HEK293 (cell line): ENCODE results near the gene PADI2.

Source experiments
- SP3 ChIP-seq: fragments of 450-650 bp; formaldehyde crosslinking; IDR thresholded peaks from 2 replicates; pipeline ENCODE4 v1.5.1; 2016; ENCODE audit warnings: missing biosample characterization, missing genetic modification characterization
- ZBTB48 ChIP-seq: fragments of 450-650 bp; formaldehyde crosslinking; IDR thresholded peaks from 2 replicates; pipeline ENCODE4 v1.5.1; 2016; ENCODE audit warnings: missing biosample characterization, missing genetic modification characterization
- ZNF629 ChIP-seq: fragments of 450-650 bp; formaldehyde crosslinking; IDR thresholded peaks from 2 replicates; pipeline ENCODE4 v1.5.1; 2017; ENCODE audit warnings: missing biosample characterization, missing genetic modification characterization
- ZNF664 ChIP-seq: fragments of 450-650 bp; formaldehyde crosslinking; IDR thresholded peaks from 2 replicates; pipeline ENCODE4 v1.5.1; 2016; ENCODE audit warnings: missing biosample characterization, missing genetic modification characterization
- ZNF701 ChIP-seq: fragments of 450-650 bp; formaldehyde crosslinking; IDR thresholded peaks from 2 replicates; pipeline ENCODE4 v1.5.1; 2016; ENCODE audit warnings: missing biosample characterization, missing genetic modification characterization
- TF ChIP-seq, protein P1 (sequence below): fragments of 450-650 bp; IDR thresholded peaks from 2 replicates; pipeline ENCODE4 v1.5.1; 2018; ENCODE audit warnings: missing biosample characterization, mild to moderate bottlenecking, missing genetic modification characterization
- TF ChIP-seq, protein P2 (sequence below): fragments of 450-650 bp; formaldehyde crosslinking; IDR thresholded peaks from 2 replicates; pipeline ENCODE4 v1.5.1; 2016; ENCODE audit warnings: missing biosample characterization, missing genetic modification characterization
- TF ChIP-seq, protein P3 (sequence below): sonication (generic); formaldehyde crosslinking; IDR thresholded peaks from 2 replicates; pipeline ENCODE4 v1.8.1; 2022; ENCODE audit warnings: mild to moderate bottlenecking, moderate library complexity, missing genetic modification reagents
- TF ChIP-seq, protein P4 (sequence below): fragments of 450-650 bp; formaldehyde crosslinking; conservative IDR thresholded peaks from 2 replicates; pipeline ENCODE4 v1.5.1; 2016; ENCODE audit warnings: low read depth, missing biosample characterization, missing genetic modification characterization
- TF ChIP-seq, protein P5 (sequence below): fragments of 450-650 bp; formaldehyde crosslinking; IDR thresholded peaks from 2 replicates; pipeline ENCODE4 v1.5.1; 2016; ENCODE audit warnings: missing biosample characterization, missing genetic modification characterization

DNA sequence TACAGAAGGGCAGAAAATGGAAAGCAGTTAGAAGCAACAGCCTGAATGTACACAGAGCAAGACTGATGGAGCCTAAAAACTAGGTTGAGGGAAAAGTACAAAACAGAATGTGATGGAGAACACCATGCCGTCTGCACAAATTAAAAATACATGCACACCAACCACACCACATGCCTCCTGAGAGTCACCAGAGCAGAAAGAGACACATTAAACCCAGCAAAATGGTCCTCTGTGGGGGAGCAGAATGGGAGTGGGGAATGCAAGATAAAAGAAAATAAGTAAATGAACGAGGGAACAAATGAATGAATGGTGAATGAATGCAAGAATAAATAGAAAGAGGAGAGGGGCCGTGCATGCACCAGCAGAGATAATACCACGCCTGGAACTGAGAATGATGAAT lies 24.1 kb downstream of the PADI2 start:
- TF ChIP-seq, protein P1, sequence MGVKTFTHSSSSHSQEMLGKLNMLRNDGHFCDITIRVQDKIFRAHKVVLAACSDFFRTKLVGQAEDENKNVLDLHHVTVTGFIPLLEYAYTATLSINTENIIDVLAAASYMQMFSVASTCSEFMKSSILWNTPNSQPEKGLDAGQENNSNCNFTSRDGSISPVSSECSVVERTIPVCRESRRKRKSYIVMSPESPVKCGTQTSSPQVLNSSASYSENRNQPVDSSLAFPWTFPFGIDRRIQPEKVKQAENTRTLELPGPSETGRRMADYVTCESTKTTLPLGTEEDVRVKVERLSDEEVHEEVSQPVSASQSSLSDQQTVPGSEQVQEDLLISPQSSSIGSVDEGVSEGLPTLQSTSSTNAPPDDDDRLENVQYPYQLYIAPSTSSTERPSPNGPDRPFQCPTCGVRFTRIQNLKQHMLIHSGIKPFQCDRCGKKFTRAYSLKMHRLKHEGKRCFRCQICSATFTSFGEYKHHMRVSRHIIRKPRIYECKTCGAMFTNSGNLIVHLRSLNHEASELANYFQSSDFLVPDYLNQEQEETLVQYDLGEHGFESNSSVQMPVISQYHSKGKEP (tag by site-specific recombination), result no peak
- no peak for TF ChIP-seq ZNF629 (tag by site-specific recombination)
- TF ChIP-seq, protein P2, sequence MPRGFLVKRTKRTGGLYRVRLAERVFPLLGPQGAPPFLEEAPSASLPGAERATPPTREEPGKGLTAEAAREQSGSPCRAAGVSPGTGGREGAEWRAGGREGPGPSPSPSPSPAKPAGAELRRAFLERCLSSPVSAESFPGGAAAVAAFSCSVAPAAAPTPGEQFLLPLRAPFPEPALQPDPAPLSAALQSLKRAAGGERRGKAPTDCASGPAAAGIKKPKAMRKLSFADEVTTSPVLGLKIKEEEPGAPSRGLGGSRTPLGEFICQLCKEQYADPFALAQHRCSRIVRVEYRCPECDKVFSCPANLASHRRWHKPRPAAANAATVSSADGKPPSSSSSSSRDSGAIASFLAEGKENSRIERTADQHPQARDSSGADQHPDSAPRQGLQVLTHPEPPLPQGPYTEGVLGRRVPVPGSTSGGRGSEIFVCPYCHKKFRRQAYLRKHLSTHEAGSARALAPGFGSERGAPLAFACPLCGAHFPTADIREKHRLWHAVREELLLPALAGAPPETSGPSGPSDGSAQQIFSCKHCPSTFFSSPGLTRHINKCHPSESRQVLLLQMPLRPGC (tag by site-specific recombination), result no peak
- TF ChIP-seq ZNF701 (tag by site-specific recombination), result no peak
- TF ChIP-seq, protein P3, sequence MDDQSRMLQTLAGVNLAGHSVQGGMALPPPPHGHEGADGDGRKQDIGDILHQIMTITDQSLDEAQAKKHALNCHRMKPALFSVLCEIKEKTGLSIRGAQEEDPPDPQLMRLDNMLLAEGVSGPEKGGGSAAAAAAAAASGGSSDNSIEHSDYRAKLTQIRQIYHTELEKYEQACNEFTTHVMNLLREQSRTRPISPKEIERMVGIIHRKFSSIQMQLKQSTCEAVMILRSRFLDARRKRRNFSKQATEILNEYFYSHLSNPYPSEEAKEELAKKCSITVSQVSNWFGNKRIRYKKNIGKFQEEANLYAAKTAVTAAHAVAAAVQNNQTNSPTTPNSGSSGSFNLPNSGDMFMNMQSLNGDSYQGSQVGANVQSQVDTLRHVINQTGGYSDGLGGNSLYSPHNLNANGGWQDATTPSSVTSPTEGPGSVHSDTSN (CRISPR knock-in tag), result no peak
- no peak for TF ChIP-seq ZBTB48
- no peak for TF ChIP-seq SP3 (tag by site-specific recombination)
- TF ChIP-seq ZNF664 (tag by site-specific recombination), result no peak
- TF ChIP-seq, protein P4, sequence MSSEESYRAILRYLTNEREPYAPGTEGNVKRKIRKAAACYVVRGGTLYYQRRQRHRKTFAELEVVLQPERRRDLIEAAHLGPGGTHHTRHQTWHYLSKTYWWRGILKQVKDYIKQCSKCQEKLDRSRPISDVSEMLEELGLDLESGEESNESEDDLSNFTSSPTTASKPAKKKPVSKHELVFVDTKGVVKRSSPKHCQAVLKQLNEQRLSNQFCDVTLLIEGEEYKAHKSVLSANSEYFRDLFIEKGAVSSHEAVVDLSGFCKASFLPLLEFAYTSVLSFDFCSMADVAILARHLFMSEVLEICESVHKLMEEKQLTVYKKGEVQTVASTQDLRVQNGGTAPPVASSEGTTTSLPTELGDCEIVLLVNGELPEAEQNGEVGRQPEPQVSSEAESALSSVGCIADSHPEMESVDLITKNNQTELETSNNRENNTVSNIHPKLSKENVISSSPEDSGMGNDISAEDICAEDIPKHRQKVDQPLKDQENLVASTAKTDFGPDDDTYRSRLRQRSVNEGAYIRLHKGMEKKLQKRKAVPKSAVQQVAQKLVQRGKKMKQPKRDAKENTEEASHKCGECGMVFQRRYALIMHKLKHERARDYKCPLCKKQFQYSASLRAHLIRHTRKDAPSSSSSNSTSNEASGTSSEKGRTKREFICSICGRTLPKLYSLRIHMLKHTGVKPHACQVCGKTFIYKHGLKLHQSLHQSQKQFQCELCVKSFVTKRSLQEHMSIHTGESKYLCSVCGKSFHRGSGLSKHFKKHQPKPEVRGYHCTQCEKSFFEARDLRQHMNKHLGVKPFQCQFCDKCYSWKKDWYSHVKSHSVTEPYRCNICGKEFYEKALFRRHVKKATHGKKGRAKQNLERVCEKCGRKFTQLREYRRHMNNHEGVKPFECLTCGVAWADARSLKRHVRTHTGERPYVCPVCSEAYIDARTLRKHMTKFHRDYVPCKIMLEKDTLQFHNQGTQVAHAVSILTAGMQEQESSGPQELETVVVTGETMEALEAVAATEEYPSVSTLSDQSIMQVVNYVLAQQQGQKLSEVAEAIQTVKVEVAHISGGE (tag by site-specific recombination), result no peak
- TF ChIP-seq, protein P5, sequence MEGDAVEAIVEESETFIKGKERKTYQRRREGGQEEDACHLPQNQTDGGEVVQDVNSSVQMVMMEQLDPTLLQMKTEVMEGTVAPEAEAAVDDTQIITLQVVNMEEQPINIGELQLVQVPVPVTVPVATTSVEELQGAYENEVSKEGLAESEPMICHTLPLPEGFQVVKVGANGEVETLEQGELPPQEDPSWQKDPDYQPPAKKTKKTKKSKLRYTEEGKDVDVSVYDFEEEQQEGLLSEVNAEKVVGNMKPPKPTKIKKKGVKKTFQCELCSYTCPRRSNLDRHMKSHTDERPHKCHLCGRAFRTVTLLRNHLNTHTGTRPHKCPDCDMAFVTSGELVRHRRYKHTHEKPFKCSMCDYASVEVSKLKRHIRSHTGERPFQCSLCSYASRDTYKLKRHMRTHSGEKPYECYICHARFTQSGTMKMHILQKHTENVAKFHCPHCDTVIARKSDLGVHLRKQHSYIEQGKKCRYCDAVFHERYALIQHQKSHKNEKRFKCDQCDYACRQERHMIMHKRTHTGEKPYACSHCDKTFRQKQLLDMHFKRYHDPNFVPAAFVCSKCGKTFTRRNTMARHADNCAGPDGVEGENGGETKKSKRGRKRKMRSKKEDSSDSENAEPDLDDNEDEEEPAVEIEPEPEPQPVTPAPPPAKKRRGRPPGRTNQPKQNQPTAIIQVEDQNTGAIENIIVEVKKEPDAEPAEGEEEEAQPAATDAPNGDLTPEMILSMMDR (tag by site-specific recombination), result no peak
